MCF 10A (cell line): Measurements from ENCODE around the gene HLF. TPM values are rescaled to one million over a fixed set of nuclear protein-coding genes. Genes with fewer than 3 reads are reported as not detected.

Source experiments
- BruUV-seq: library from RNA; stranded (reverse); fragments of 400-500 nt; replicated peaks from 2 replicates; lab custom pipeline; 2021; lab: Mats Ljungman, UMichigan
- CTCF ChIA-PET: fragments of 300-600 bp; sonication (Branson Sonifier 250); formaldehyde crosslinking; extraction: SDS; loops from one replicate; lab custom pipeline; 2021; ENCODE audit warnings: antibody characterized with exemption, inconsistent platforms; lab: Yijun Ruan, JAX
- POLR2A ChIA-PET: fragments of 300-600, 350-650 bp; sonication (Branson Sonifier 250); formaldehyde crosslinking; extraction: SDS; loops from one replicate; lab custom pipeline; 2020; ENCODE audit warnings: antibody characterized with exemption, inconsistent platforms; lab: Yijun Ruan, JAX
- DNase-seq: peaks from one replicate; pipeline ENCODE4 v3.0.0-alpha.2; 2018; ENCODE audit not compliant: unreplicated experiment
- H3K27ac Mint-ChIP-seq: one replicate; pipeline ENCODE4 v1.8.0; 2022; ENCODE audit warnings: mild to moderate bottlenecking, low read depth, mixed read lengths; ENCODE audit not compliant: unreplicated experiment
- H3K27me3 Mint-ChIP-seq: one replicate; pipeline ENCODE4 v1.8.0; 2022; ENCODE audit warnings: mixed read lengths; ENCODE audit not compliant: insufficient read depth, unreplicated experiment
- H3K36me3 Mint-ChIP-seq: one replicate; pipeline ENCODE4 v1.8.0; 2022; ENCODE audit warnings: mild to moderate bottlenecking, moderate library complexity, mixed read lengths; ENCODE audit not compliant: insufficient read depth, unreplicated experiment
- H3K4me1 Mint-ChIP-seq: one replicate; pipeline ENCODE4 v1.8.0; 2022; ENCODE audit warnings: mixed read lengths; ENCODE audit not compliant: insufficient read depth, unreplicated experiment
- H3K4me3 Mint-ChIP-seq: one replicate; pipeline ENCODE4 v1.8.0; 2022; ENCODE audit warnings: mild to moderate bottlenecking, moderate library complexity, mixed read lengths; ENCODE audit not compliant: unreplicated experiment
- H3K9me3 Mint-ChIP-seq: one replicate; pipeline ENCODE4 v1.8.0; 2022; ENCODE audit warnings: mixed read lengths; ENCODE audit not compliant: unreplicated experiment
- CTCF ChIP-seq: fragments of 200-600 bp; IDR thresholded peaks from one replicate; pipeline ENCODE4 v1.8.0; 2022; ENCODE audit warnings: antibody characterized with exemption, mild to moderate bottlenecking; ENCODE audit not compliant: unreplicated experiment
- intact Hi-C: fragments of 100-400 bp; cut with micrococcal nuclease; formaldehyde crosslinking; loops from 2 replicates; pipeline ENCODE4 v1.14.1; 2022
- total RNA-seq: library from RNA; stranded (reverse); gene quantifications from 2 replicates; pipeline ENCODE4 v1.2.3, GENCODE V29; 2022

The HLF gene
- total RNA-seq, 1 experiment from 2014 or later, result 0.23 TPM

GRCh38 chr17:55219934-55220333 is 44.8 kb upstream of the HLF start:
- ChIA-PET POLR2A (no interaction called here), CTCF (no interaction called here)
- H3K27me3 Mint-ChIP-seq, result peaks cover 2% of the 10 kb centered on the region
- H3K27ac Mint-ChIP-seq, result no peak overlapping the region
- no peaks in the 10 kb centered on the region for H3K4me1 Mint-ChIP-seq
- no peaks in the 10 kb centered on the region for H3K9me3 Mint-ChIP-seq
- intact Hi-C loops, result no loop called here
- BruUV-seq, result no TSS peak
- TF ChIP-seq CTCF, result no peak
- DNase-seq, result peak; percentile 29
- no peak overlapping the region for H3K4me3 Mint-ChIP-seq
- no peaks in the 10 kb centered on the region for H3K36me3 Mint-ChIP-seq

GRCh38 chr17:55223524-55223923 is 41.2 kb upstream of the HLF start:
- BruUV-seq, result no TSS peak
- intact Hi-C loops, result no loop called here
- H3K27ac Mint-ChIP-seq, result no peak overlapping the region
- CTCF ChIA-PET, result no interaction called here
- no peaks in the 10 kb centered on the region for H3K4me1 Mint-ChIP-seq
- POLR2A ChIA-PET, result no interaction called here
- no peaks in the 10 kb centered on the region for H3K36me3 Mint-ChIP-seq
- H3K9me3 Mint-ChIP-seq, result no peaks in the 10 kb centered on the region
- no peak for TF ChIP-seq CTCF
- DNase-seq, result no peak
- peaks cover 15% of the 10 kb centered on the region for H3K27me3 Mint-ChIP-seq
- H3K4me3 Mint-ChIP-seq, result no peak overlapping the region

- BruUV-seq, result no TSS peak
- POLR2A ChIA-PET, result interaction anchor here (1.3 kb wide), 1 partner anchor 14 kb away, joined by 5 read pairs; no protein-coding TSS in a partner anchor
- H3K36me3 Mint-ChIP-seq, result no peaks in the 10 kb centered on the region
- H3K4me1 Mint-ChIP-seq, result no peaks in the 10 kb centered on the region
- H3K27ac Mint-ChIP-seq, result no peak overlapping the region
- TF ChIP-seq CTCF, result no peak
- H3K4me3 Mint-ChIP-seq, result no peak overlapping the region
- no peak for DNase-seq
- H3K9me3 Mint-ChIP-seq, result no peaks in the 10 kb centered on the region
- peaks cover 15% of the 10 kb centered on the region for H3K27me3 Mint-ChIP-seq
- CTCF ChIA-PET, result interaction anchor here (0.5 kb wide), 1 partner anchor 12 kb away, joined by 3 read pairs; no protein-coding TSS in a partner anchor
- intact Hi-C loops, result no loop called here
Measured at GRCh38 chr17:55224746-55225145, 40.0 kb upstream of the HLF start.

GRCh38 chr17:55225237-55225636 is 39.5 kb upstream of the HLF start:
- TF ChIP-seq CTCF, result no peak
- Mint-ChIP-seq H3K4me1 (no peaks in the 10 kb centered on the region), H3K36me3 (no peaks in the 10 kb centered on the region), H3K27ac (no peak overlapping the region), H3K27me3 (peaks cover 15% of the 10 kb centered on the region), H3K4me3 (no peak overlapping the region), H3K9me3 (no peaks in the 10 kb centered on the region)
- DNase-seq, result no peak
- intact Hi-C loops, result no loop called here
- ChIA-PET CTCF (interaction anchor here (1.3 kb wide), 1 partner anchor 11 kb away, joined by 4 read pairs; no protein-coding TSS in a partner anchor), POLR2A (interaction anchor here (1.3 kb wide), 1 partner anchor 13 kb away, joined by 5 read pairs; no protein-coding TSS in a partner anchor)
- BruUV-seq, result no TSS peak
